Spleen (tissue), 11 donors: ENCODE measurements around the gene AMOTL1. TPM values are rescaled to one million over a fixed set of nuclear protein-coding genes. Genes with fewer than 3 reads are reported as not detected.
"Not testable (repeated sequence)": the region's sequence is repeated elsewhere in the genome, so short reads cannot be mapped to it uniquely, and the experiment has no call there.

Source experiments
- DNase-seq: peaks from one replicate; pipeline ENCODE4 v3.0.0-alpha.2; 2020
- H3K27ac ChIP-seq, 8 donors: fragments of 200-600 bp; sonication (generic) in 7 of 8; 1 replicate in 4 of 8; 2 replicates in 4 of 8; pipeline versions ENCODE4 v1.5.0 to v1.8.0; 2016 to 2021; ENCODE audit warnings: inconsistent platforms in 4 of 8, mild to moderate bottlenecking in 4 of 8, moderate library complexity in 1 of 8
- H3K27me3 ChIP-seq, 7 donors: fragments of 200-600 bp; sonication (generic) in 6 of 7; replicated peaks in 1 of 7; 1 replicate in 4 of 7; 2 replicates in 3 of 7; pipeline versions ENCODE4 v1.5.0 to v1.8.0; 2016 to 2021; ENCODE audit warnings: inconsistent platforms in 3 of 7, mild to moderate bottlenecking in 1 of 7
- H3K36me3 ChIP-seq, 6 donors: fragments of 200-600 bp; sonication (generic) in 5 of 6; 1 replicate in 4 of 6; 2 replicates in 2 of 6; pipeline versions ENCODE4 v1.5.0 to v1.8.0; 2016 to 2021; ENCODE audit warnings: inconsistent platforms in 2 of 6
- H3K4me1 ChIP-seq, 6 donors: fragments of 200-600 bp; sonication (generic) in 5 of 6; 1 replicate in 3 of 6; 2 replicates in 3 of 6; pipeline versions ENCODE4 v1.5.0 to v1.8.0; 2016 to 2021; ENCODE audit warnings: inconsistent platforms in 3 of 6
- H3K4me3 ChIP-seq, 8 donors: fragments of 200-600 bp; sonication (generic) in 7 of 8; 1 replicate in 4 of 8; 2 replicates in 4 of 8; pipeline versions ENCODE4 v1.5.0 to v1.8.0; 2016 to 2021; ENCODE audit warnings: inconsistent platforms in 4 of 8, mild to moderate bottlenecking in 4 of 8, moderate library complexity in 2 of 8
- H3K9me3 ChIP-seq, 8 donors: fragments of 200-600 bp; sonication (generic) in 7 of 8; 1 replicate in 4 of 8; 2 replicates in 4 of 8; pipeline versions ENCODE4 v1.5.0 to v1.8.0; 2016 to 2021; ENCODE audit warnings: inconsistent platforms in 4 of 8
- CTCF ChIP-seq, 11 experiments: fragments of 200-600 bp in 7 of 11; fragments of 450-650 bp in 4 of 11; sonication (generic) in 4 of 11; IDR thresholded peaks in 8 of 11; conservative IDR thresholded peaks in 3 of 11; 1 replicate in 7 of 11; 2 replicates in 4 of 11; pipeline versions ENCODE4 v1.4.0 to v1.8.0; 2016 to 2021; ENCODE audit warnings: antibody characterized with exemption in 11 of 11, inconsistent platforms in 4 of 11, mild to moderate bottlenecking in 1 of 11
- POLR2A ChIP-seq, 3 donors: fragments of 450-650 bp; IDR thresholded peaks; one replicate each; pipeline ENCODE4 v1.5.1; 2017; ENCODE audit warnings: antibody characterized with exemption in 3 of 3, mild to moderate bottlenecking in 1 of 3
- POLR2AphosphoS5 ChIP-seq, 3 donors: sonication (generic); formaldehyde crosslinking; IDR thresholded peaks; one replicate each; pipeline ENCODE4 v1.5.1; 2017; ENCODE audit warnings: antibody characterized with exemption in 3 of 3
- WGBS, 5 donors: extraction: QIAGEN DNeasy Blood & Tissue Kit in 3 of 5; methylation state at CpG; one replicate each; pipeline versions ENCODE4 v1.1.5 to v1.1.7; 2013 to 2018; 5-methylcytosine and 5-hydroxymethylcytosine counted together
- intact Hi-C: fragments of 100-400 bp; cut with DNase I; formaldehyde crosslinking; loops from one replicate; pipeline ENCODE4 v1.15.0; 2023; ENCODE audit warnings: low total_unique reads
- polyA plus RNA-seq, 3 donors: library from polyadenylated mRNA; stranded (reverse); fragments of 200-250 nt; gene quantifications; one replicate each; pipeline ENCODE4 v1.2.1, GENCODE V29; 2013
- total RNA-seq, 7 donors: library from RNA; depleted of rRNA in 3 of 7; stranded (reverse); fragments of >200 nt in 3 of 7; fragmentation: NEBNext Ultra II Directional in 4 of 7; extraction: Animal tissue kit (Norgen Biotek cat#: 25700) in 4 of 7; gene quantifications; one replicate each; pipeline versions ENCODE4 v1.1.0 to v1.2.1, GENCODE V29; 2016 to 2021
- donor health status: healthy with polysubstance abuse.
- donor health status: DM: no; HTN: no; CAD: no; lungs with moderate emphysema.
- donor health status: DM: no; HTN: no; CAD: no.
- donor health status: Bipolar disorder and iron deficiency.
- donor health status: healthy.
- donor health status: DM: no; HTN: no; CAD: no.
- donor health status: DM: yes; HTN: yes; CAD: no.

AMOTL1 gene
- total and polyA plus RNA-seq, 10 donors = 1.4 to 43.9 (median 29.7) TPM

DNA sequence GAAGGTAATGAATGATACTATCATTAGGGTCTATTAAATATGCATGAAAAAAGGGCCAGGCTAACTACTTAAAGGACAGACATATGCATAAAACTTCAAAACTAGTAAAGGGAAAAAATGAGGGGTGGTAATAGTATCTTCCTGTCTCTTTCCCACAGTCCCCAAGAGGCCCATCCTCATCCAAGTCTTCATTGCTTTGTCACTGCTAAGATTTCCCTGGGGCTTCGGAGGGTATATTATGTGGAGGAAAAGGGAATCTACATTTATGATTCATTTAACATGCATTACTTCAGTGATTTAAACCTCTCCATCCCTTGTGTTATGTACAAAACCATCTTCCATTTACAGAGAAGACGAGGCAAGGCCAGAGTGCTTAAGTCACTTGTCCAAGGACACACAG is 139.1 kb downstream of the AMOTL1 start:
- Histone ChIP-seq H3K27me3 (no peaks in the 10 kb centered on the region), H3K4me3 (no peak overlapping the region), H3K9me3 (peaks cover 0 to 12% (median 0%) of the 10 kb centered on the region in 8 donors), H3K4me1 (no peaks in the 10 kb centered on the region), H3K36me3 (no peaks in the 10 kb centered on the region), H3K27ac (no peak overlapping the region)
- no peak for TF ChIP-seq CTCF (IDR thresholded peaks at IDR 0.05 in 8 of 11, conservative IDR thresholded peaks at IDR 0.05 in 3 of 11)
- no peak for TF ChIP-seq POLR2A (IDR thresholded peaks at IDR 0.05)
- TF ChIP-seq POLR2AphosphoS5 (IDR thresholded peaks at IDR 0.05) = no peak
- intact Hi-C loops = no loop called here
- 44 to 48% (median 46%) methylated on average over 2 of the region's 2 CpGs for WGBS, 5 donors
- DNase-seq = no peak

DNA sequence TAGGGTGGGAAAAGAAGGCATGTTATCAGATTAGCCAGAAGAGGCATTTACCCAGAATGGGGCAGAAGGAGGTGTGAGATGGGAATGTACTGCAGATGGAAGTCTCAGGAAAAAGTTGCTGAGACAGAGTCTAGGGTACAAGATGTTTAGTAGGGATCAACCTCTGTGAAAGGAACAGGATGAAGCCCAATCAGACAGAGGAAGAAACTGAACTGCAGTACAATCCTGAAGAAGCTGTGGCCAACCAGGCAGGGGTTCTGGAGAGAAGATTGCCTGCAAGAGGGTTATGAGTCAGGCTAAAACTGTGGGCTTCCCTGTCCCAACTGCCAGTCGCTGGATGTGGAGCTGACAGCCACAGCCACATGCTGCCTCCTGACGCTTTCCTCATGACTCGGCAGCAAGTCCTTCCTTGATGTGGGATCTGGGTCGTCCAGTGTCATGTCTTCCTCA is 141.2 kb downstream of the AMOTL1 start:
- intact Hi-C loops = no loop called here
- H3K4me3 ChIP-seq = no peak overlapping the region
- WGBS, 5 donors = 65 to 85% (median 80%) methylated on average over 4 of the region's 4 CpGs

GRCh38 chr11:94910270-94910669 is 142.1 kb downstream of the AMOTL1 start:
- Histone ChIP-seq H3K36me3 (no peaks in the 10 kb centered on the region), H3K4me3 (no peak overlapping the region), H3K4me1 (no peaks in the 10 kb centered on the region), H3K27ac (no peak overlapping the region), H3K9me3 (peaks cover 0 to 10% (median 0%) of the 10 kb centered on the region in 8 donors), H3K27me3 (no peaks in the 10 kb centered on the region)
- 72 to 85% (median 81%) methylated on average over 3 of the region's 3 CpGs for WGBS, 5 donors
- TF ChIP-seq POLR2AphosphoS5 (IDR thresholded peaks at IDR 0.05) (no peak), POLR2A (IDR thresholded peaks at IDR 0.05) (no peak), CTCF (IDR thresholded peaks at IDR 0.05 in 8 of 11, conservative IDR thresholded peaks at IDR 0.05 in 3 of 11) (no peak)
- no peak for DNase-seq
- intact Hi-C loops = no loop called here

More for the DNA sequence above, 141.2 kb downstream of the AMOTL1 start:
- no peak for DNase-seq
- Histone ChIP-seq H3K4me1 (no peaks in the 10 kb centered on the region), H3K27ac (no peak overlapping the region), H3K27me3 (no peaks in the 10 kb centered on the region), H3K9me3 (peaks cover 0 to 12% (median 0%) of the 10 kb centered on the region in 8 donors), H3K36me3 (no peaks in the 10 kb centered on the region)
- TF ChIP-seq POLR2AphosphoS5 (IDR thresholded peaks at IDR 0.05) (no peak), POLR2A (IDR thresholded peaks at IDR 0.05) (no peak), CTCF (IDR thresholded peaks at IDR 0.05 in 8 of 11, conservative IDR thresholded peaks at IDR 0.05 in 3 of 11) (no peak)

DNA sequence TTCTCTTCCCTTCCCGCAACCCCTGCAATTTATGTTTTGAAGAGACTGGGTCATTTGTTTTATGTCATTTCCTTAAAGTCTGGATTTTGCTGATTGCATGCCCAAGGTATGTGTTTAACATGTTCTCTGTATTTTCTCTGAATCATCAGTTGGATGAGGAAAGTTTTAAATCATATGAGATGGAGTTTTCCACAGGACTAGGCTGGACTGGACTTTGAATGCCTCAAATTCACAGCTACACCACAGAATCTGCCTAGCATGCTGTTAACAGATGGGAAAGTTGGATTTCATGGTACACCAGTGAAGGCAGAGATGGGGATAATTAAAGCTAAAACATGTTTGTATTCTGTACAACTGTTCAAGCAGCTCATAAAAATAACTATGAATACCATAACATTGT is 142.6 kb downstream of the AMOTL1 start:
- 0% methylated on average over 1 of the region's 1 CpG for WGBS, 5 donors
- intact Hi-C loops = no loop called here
- Histone ChIP-seq H3K4me3 (no peak overlapping the region), H3K36me3 (no peaks in the 10 kb centered on the region), H3K4me1 (no peaks in the 10 kb centered on the region), H3K9me3 (peaks cover 0 to 8% (median 0%) of the 10 kb centered on the region in 8 donors), H3K27me3 (no peaks in the 10 kb centered on the region), H3K27ac (no peak overlapping the region)
- no peak for DNase-seq
- TF ChIP-seq POLR2A (IDR thresholded peaks at IDR 0.05) = no peak

- H3K9me3 ChIP-seq = no peaks in the 10 kb centered on the region
- H3K4me1 ChIP-seq = no peaks in the 10 kb centered on the region
- H3K27ac ChIP-seq = no peak overlapping the region
- no peak overlapping the region for H3K4me3 ChIP-seq
- 93 to 96% (median 94%) methylated on average over 9 of the region's 9 CpGs for WGBS, 5 donors
- intact Hi-C loops = no loop called here
- no peak for DNase-seq
- TF ChIP-seq CTCF (IDR thresholded peaks at IDR 0.05 in 8 of 11, conservative IDR thresholded peaks at IDR 0.05 in 3 of 11) (no peak), POLR2A (IDR thresholded peaks at IDR 0.05) (no peak), POLR2AphosphoS5 (IDR thresholded peaks at IDR 0.05) (no peak)
- no peaks in the 10 kb centered on the region for H3K27me3 ChIP-seq
- no peaks in the 10 kb centered on the region for H3K36me3 ChIP-seq
Measured at GRCh38 chr11:94912806-94913205, 144.7 kb downstream of the AMOTL1 start.

DNA sequence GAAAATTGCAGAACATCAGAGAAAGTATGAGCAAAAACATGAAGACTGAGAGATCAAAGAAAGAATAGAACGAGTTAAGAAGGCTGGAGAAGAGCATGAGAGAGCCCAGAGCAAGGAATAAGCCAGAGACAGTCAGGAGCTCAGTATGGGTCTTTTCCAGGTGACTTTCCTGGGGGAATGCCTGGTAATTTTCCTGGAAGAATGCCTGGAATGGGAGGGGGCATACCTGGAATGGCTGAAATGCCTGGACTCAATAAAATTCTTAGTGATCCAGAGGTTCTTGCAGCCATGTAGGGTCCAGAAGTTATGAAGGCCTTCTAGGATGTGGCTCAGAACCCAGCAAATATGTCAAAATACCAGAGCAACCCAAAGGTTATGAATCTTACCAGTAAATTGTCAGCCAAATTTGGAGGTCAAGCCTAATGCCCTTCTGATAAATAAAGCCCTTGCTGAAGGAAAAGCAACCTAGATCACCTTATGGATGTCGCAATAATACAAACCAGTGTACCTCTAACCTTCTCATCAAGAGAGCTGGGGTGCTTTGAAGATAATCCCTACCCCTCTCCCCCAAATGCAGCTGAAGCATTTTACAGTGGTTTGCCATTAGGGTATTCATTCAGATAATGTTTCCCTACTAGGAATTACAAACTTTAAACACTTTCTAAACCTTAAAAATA is 145.7 kb downstream of the AMOTL1 start:
- intact Hi-C loops, H3K9me3 ChIP-seq, DNase-seq, H3K27me3 ChIP-seq, H3K36me3 ChIP-seq, H3K4me3 ChIP-seq, H3K27ac ChIP-seq, H3K4me1 ChIP-seq: not testable (repeated sequence)
- 80 to 93% (median 89%) methylated on average over 2 of the region's 2 CpGs for WGBS, 5 donors
